ENCODE measurements around the gene RGS6.

Gene RGS6

DNA sequence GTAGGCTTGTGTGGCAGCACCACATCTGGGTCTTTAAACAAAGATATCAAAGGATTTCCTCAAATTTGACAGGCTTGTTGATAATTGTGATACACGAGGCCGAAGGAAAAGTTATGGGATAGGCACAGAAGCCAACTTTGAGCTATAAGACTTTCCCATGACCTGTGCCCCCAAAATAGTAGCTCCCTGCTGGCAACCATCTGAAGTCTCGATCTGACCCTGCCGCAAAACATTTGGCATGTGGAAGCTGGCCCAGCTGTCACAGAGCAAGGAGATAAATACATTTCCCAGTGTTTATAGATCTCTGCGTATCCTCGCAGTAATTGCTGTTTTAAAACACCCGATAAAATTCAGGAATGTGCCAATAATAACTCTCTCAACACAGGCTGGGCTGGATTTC lies 26.4 kb upstream of the RGS6 start:
- TF ChIP-seq ZFX (IDR thresholded peaks at IDR 0.05): no peak
- TF ChIP-seq, protein P1, sequence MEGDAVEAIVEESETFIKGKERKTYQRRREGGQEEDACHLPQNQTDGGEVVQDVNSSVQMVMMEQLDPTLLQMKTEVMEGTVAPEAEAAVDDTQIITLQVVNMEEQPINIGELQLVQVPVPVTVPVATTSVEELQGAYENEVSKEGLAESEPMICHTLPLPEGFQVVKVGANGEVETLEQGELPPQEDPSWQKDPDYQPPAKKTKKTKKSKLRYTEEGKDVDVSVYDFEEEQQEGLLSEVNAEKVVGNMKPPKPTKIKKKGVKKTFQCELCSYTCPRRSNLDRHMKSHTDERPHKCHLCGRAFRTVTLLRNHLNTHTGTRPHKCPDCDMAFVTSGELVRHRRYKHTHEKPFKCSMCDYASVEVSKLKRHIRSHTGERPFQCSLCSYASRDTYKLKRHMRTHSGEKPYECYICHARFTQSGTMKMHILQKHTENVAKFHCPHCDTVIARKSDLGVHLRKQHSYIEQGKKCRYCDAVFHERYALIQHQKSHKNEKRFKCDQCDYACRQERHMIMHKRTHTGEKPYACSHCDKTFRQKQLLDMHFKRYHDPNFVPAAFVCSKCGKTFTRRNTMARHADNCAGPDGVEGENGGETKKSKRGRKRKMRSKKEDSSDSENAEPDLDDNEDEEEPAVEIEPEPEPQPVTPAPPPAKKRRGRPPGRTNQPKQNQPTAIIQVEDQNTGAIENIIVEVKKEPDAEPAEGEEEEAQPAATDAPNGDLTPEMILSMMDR (conservative IDR thresholded peaks at IDR 0.05): no peak
- H3K27ac ChIP-seq: no peak overlapping the region

DNA sequence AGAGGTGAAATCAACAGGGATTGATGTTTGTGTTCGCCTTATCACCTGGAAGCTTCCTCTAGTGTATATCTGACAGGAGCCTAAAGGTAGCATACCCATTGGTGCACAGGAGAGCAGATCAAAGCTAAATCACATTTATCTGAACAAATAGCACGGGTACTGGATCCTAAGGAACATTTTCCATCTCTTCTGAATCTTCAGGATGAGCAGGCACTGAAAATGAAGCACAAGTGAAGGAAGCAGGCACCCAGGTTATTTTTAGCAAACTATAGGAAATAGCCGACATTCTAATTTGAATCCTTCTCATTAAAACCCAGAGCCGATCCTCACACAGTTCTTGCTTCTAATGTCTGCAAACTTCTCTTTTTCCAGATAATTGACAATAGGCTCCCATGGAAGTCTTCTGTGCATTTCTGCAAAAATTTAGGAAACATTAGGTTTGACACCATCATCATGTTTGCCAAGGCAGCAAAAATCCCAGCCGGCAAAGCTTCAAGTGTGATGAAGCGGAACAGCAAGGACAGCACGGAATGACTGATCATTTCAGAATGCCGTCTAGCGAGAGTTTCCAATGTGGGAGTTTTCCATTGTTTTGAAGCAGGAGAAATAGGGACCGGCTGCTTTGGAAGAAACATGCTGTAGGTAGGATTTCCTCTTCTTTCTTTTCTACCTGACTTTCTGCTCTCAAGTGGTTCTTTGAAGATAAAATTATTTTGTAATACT lies 24.3 kb upstream of the RGS6 start:
- TF ChIP-seq, protein P1 (conservative IDR thresholded peaks at IDR 0.05): no peak
- TF ChIP-seq ZFX (IDR thresholded peaks at IDR 0.05): no peak
- no peak overlapping the region for H3K27ac ChIP-seq

DNA sequence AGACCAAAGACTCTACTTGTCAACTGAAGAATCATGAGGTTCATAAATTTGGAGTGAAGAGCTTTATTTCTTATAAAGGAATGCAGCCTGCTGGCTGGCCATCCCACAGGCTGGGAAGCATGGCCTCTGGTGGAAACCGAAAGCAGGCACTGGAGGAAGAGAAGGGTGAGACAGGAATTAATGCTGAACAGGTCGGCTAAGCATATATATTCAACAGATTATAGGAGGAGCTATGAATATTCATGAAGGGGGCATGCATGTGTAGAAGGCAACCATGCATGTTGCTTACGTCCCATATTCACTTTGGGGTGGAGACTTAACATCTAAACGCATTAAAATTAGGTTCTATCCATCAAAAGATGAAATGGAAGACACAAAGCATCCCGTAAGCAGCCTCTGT lies 20.6 kb upstream of the RGS6 start:
- TF ChIP-seq, protein P1 (conservative IDR thresholded peaks at IDR 0.05): no peak
- TF ChIP-seq ZFX (IDR thresholded peaks at IDR 0.05): no peak

DNA sequence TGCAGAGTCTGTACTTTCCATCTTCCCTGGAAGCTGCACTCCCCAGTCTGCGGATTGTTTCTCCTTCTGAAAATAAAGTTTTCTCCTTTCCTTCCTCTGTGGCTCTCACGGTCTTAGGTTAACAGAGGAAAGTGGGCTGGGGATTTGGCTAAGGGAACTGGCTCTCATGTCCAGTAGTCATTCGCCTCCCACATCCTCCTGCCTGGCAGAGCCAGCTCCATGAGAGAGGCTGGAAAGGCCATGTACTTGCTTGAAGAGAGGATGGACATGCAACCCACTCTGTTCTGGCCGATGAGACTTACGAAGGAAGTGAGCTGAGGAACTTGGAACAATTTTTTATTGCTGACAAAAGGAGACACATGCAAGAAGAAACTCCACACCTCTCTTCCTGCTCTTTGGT lies 18.9 kb upstream of the RGS6 start:
- no peak overlapping the region for H3K27ac ChIP-seq
- TF ChIP-seq, protein P1 (conservative IDR thresholded peaks at IDR 0.05): no peak
- TF ChIP-seq ZFX (IDR thresholded peaks at IDR 0.05): no peak

More for the DNA sequence above, 20.6 kb upstream of the RGS6 start:
- H3K27ac ChIP-seq: no peak overlapping the region

DNA sequence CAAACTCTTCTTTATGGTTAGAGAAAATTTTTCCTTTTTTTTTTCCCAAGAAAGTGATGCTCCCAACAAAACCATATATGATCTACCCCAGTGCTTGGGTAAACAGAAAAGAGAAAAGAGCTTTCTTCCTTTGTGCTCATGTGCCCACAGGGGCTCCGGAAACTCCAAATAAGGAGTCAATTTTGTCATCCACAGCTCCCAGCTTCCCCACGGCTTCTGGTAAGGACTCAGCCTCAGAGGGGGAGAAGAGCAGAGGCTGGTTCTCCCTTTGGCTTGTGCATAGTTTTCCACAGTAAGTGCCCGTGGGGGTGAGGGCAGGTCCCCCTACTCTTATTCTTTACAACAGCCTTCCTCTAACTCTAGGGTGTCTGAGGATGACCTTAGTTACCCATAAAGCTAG lies 13.3 kb upstream of the RGS6 start:
- H3K27ac ChIP-seq: no peak overlapping the region
- no peak for TF ChIP-seq ZFX (IDR thresholded peaks at IDR 0.05)
- TF ChIP-seq, protein P1 (conservative IDR thresholded peaks at IDR 0.05): no peak

DNA sequence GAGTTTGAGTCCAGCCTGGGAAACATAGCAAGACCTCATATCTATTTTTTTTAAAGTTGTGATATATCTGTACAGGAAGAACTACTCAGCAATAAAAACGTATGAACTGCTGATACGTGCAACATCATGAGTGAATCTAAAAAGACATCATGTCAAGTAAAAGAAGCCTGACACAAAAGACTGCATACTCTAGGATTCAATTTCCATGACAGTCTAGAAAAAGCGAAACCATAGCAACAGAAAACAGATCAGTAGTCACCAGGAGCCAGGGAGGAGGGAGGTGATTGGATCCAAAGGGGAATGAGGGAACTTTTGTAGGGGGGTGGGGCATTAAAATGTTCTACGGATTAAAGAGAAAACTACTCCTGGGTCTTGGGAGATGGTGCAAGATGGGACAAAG lies 8.7 kb upstream of the RGS6 start:
- TF ChIP-seq ZFX (IDR thresholded peaks at IDR 0.05): no peak
- TF ChIP-seq, protein P1 (conservative IDR thresholded peaks at IDR 0.05): no peak
- H3K27ac ChIP-seq: no peak overlapping the region

DNA sequence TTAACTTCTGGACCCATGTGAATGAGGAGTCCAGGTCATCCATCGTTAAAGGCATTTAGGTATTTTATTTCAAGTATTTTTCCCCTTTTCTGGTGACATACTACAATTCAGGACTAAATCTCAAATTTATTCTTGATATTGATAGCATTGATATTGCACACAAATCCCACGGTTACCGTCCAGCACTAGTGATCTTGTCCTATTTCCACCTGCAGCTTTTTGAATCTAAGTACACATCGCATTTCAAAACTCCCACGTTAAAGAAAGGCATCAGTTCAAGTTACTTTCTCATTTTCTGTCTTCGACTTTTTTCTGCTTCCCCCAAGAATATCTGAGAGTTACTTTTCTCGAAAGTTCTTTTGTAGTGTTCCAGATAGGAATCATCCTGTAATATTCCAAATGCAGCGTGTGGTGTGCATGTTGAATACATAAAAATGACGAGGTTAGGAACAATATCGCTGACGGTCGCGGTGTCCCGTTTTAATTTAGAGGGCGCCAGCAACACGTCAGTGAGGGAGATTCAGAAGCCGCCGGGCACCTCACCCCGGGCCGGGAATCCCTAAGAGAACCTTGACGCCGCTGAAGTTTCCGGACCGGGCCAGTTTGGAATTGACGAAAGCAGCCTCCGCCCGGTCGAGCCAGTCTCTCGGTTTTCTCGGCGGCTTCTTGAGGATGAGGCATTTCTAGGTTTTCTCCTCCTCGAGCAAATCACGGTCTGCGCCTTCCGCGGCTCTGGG lies 569 bp upstream of the RGS6 start:
- H3K27ac ChIP-seq: no peak overlapping the region
- TF ChIP-seq, protein P1 (conservative IDR thresholded peaks at IDR 0.05): no peak
- TF ChIP-seq ZFX (IDR thresholded peaks at IDR 0.05): no peak
